HEK293T (cell line): Measurements from ENCODE around the gene TCAIM.

Source experiments
- CTCF ChIA-PET: fragments of 350-600 bp; formaldehyde crosslinking; extraction: SDS; loops from one replicate; lab custom pipeline; 2021; ENCODE audit warnings: antibody characterized with exemption, inconsistent platforms; lab: Yijun Ruan, JAX
- POLR2A ChIA-PET: fragments of 350-600 bp; formaldehyde crosslinking; extraction: SDS; loops from one replicate; lab custom pipeline; 2020; ENCODE audit warnings: antibody characterized with exemption, inconsistent platforms; lab: Yijun Ruan, JAX
- DNase-seq: peaks from one replicate; pipeline ENCODE4 v3.0.0; 2012; ENCODE audit warnings: mixed read lengths; ENCODE audit errors: extremely low spot score
- ARNT ChIP-seq: fragments of 450-650 bp; IDR thresholded peaks from 2 replicates; pipeline ENCODE4 v1.6.1; 2017; ENCODE audit warnings: mild to moderate bottlenecking
- BHLHE40 ChIP-seq: fragments of 450-650 bp; IDR thresholded peaks from 2 replicates; pipeline ENCODE4 v1.6.1; 2016; ENCODE audit warnings: mild to moderate bottlenecking, moderate library complexity, borderline replicate concordance
- CTBP1 ChIP-seq: fragments of 450-650 bp; IDR thresholded peaks from 2 replicates; pipeline ENCODE4 v1.6.1; 2016; ENCODE audit warnings: borderline replicate concordance
- ELF4 ChIP-seq: fragments of 450-650 bp; IDR thresholded peaks from 2 replicates; pipeline ENCODE4 v1.6.1; 2017; ENCODE audit warnings: antibody characterized with exemption
- FOXA1 ChIP-seq: fragments of 450-650 bp; IDR thresholded peaks from 2 replicates; pipeline ENCODE4 v1.6.1; 2016; ENCODE audit warnings: mild to moderate bottlenecking
- FOXK2 ChIP-seq: fragments of 450-650 bp; IDR thresholded peaks from 2 replicates; pipeline ENCODE4 v1.6.1; 2016; ENCODE audit warnings: mild to moderate bottlenecking
- FOXM1 ChIP-seq: fragments of 450-650 bp; IDR thresholded peaks from 2 replicates; pipeline ENCODE4 v1.6.1; 2017; ENCODE audit warnings: mild to moderate bottlenecking, borderline replicate concordance
- HDGF ChIP-seq: fragments of 450-650 bp; IDR thresholded peaks from 2 replicates; pipeline ENCODE4 v1.6.1; 2017; ENCODE audit warnings: antibody characterized with exemption, borderline replicate concordance
- L3MBTL2 ChIP-seq: fragments of 450-650 bp; conservative IDR thresholded peaks from 2 replicates; pipeline ENCODE4 v1.6.1; 2016; ENCODE audit warnings: mild to moderate bottlenecking
- LEF1 ChIP-seq: fragments of 450-650 bp; IDR thresholded peaks from 2 replicates; pipeline ENCODE4 v1.6.1; 2017; ENCODE audit warnings: mild to moderate bottlenecking, borderline replicate concordance
- NFRKB ChIP-seq: fragments of 450-650 bp; IDR thresholded peaks from 2 replicates; pipeline ENCODE4 v1.6.1; 2016; ENCODE audit warnings: mild to moderate bottlenecking, moderate library complexity
- PKNOX1 ChIP-seq: fragments of 450-650 bp; IDR thresholded peaks from 2 replicates; pipeline ENCODE4 v1.6.1; 2016
- SP1 ChIP-seq: fragments of 450-650 bp; IDR thresholded peaks from 2 replicates; pipeline ENCODE4 v1.6.1; 2017
- SUZ12 ChIP-seq: fragments of 450-650 bp; IDR thresholded peaks from 2 replicates; pipeline ENCODE4 v1.6.1; 2016; ENCODE audit warnings: mild to moderate bottlenecking
- TARDBP ChIP-seq: fragments of 450-650 bp; IDR thresholded peaks from 2 replicates; pipeline ENCODE4 v1.6.1; 2016
- ZNF384 ChIP-seq: fragments of 450-650 bp; IDR thresholded peaks from 2 replicates; pipeline ENCODE4 v1.6.1; 2016

Gene TCAIM

DNA sequence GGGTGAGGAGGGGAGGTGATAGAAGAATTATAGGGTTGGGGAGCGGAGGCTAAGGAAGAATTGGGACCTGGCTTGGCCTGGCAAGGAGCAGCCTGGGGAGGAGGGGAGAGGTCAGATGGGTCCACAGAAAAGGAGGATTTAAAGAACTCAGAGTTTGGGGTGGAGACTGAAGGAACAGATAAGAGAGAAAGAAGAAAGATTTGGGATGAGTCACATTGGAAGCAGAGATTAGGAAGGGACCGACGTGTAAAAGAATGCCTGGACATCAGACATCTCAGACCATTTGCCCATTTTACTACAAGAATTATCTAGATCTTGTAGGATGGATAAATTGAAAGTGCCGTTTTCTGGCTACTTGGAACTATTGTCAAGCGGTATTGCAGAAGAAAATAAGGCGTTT, 10.4 kb downstream of the TCAIM start:
- no peak for DNase-seq
- ChIA-PET POLR2A (interaction anchor here (1.7 kb wide), 1 partner anchor 11 kb away, joined by 5 read pairs; no protein-coding TSS in a partner anchor), CTCF (no interaction called here)
- TF ChIP-seq TARDBP, result no peak
- TF ChIP-seq BHLHE40, result no peak
- TF ChIP-seq L3MBTL2, result no peak
- no peak for TF ChIP-seq SUZ12
- TF ChIP-seq FOXA1, result no peak
- TF ChIP-seq CTBP1, result no peak
- no peak for TF ChIP-seq ZNF384
- TF ChIP-seq HDGF, result no peak
- TF ChIP-seq SP1, result no peak
- TF ChIP-seq FOXM1, result no peak
- no peak for TF ChIP-seq NFRKB
- TF ChIP-seq ELF4, result no peak
- no peak for TF ChIP-seq ARNT

DNA sequence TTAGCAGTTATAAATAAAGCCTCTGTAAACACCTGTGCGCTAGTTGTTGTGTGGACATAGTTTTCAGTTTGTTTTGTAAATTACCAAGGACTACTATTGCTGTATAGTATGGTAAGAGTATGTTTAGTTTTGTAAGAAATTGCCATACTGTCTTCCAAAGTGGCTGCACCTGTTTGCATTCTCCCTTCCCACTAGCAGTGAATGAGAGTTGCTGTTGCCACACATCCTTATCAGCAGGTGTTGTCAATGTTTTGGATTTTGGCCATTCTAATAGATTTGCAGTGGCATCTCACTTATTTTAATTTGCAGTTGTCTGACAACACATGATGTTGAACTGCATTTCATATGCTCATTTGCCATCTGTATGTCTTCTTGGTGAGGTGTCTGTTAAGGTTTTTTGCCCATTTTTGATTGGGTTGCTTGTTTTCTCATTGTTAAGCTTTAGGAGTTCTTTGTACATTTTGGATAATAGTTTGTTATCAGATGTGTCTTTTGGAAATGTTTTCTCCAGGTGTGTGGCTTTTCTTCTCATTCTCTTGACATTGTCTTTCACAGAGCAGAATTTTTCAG, 14.9 kb downstream of the TCAIM start:
- no peak for TF ChIP-seq L3MBTL2
- TF ChIP-seq FOXK2, result no peak
- TF ChIP-seq FOXA1, result no peak
- no peak for TF ChIP-seq TARDBP
- TF ChIP-seq ZNF384, result no peak
- TF ChIP-seq FOXM1, result no peak
- TF ChIP-seq ELF4, result no peak
- no peak for TF ChIP-seq NFRKB
- no peak for TF ChIP-seq PKNOX1
- no peak for TF ChIP-seq BHLHE40
- TF ChIP-seq ARNT, result no peak
- TF ChIP-seq HDGF, result no peak
- TF ChIP-seq SUZ12, result no peak
- no peak for TF ChIP-seq CTBP1
- TF ChIP-seq SP1, result no peak
- no peak for TF ChIP-seq LEF1
- CTCF ChIA-PET, result no interaction called here
- DNase-seq, result no peak
- POLR2A ChIA-PET, result no interaction called here

DNA sequence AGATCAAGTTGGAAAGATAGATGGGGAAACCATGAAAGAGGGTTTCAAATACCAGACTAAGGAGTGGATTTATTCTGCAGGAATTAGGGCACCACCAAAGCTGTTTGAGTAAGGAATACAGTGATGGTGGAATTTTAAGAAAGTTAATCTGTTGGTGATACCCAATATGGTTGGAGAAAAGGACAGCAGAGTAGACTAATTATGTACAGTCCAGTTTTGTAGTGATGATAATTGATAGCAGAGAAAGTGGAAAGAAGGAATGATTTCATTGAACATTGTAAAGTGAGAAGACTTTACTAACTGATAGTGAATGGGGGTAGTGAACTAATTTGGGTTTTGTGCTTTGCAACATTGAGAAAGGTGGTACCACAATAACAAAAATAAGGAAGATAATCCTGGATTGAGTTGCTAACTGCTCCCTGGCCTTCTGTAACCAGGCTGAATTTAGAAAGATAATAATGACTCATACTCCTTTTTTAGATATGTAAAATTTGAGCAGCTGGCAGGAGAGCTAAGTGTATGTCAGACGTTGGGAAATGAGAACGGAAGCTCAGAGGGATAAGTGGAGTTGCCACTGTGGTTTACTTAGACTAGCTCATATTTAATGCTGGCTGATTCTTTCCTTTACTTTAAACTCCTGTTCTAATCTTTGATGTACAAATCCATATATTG, 16.9 kb downstream of the TCAIM start:
- TF ChIP-seq LEF1 (no peak), HDGF (no peak), PKNOX1 (no peak), TARDBP (no peak), FOXA1 (no peak), CTBP1 (no peak), ZNF384 (no peak), L3MBTL2 (no peak), ARNT (no peak), BHLHE40 (no peak), ELF4 (no peak), NFRKB (no peak), FOXM1 (no peak), FOXK2 (no peak), SP1 (no peak), SUZ12 (no peak)
- ChIA-PET POLR2A (interaction anchor here (1.9 kb wide), 1 partner anchor 18 kb away, joined by 8 read pairs; no protein-coding TSS in a partner anchor), CTCF (no interaction called here)
- DNase-seq, result no peak

- POLR2A ChIA-PET, result interaction anchor here (1.4 kb wide), 1 partner anchor 21 kb away, joined by 5 read pairs; the partner anchor contains the start of gene TCAIM
- no peak for TF ChIP-seq ARNT
- TF ChIP-seq ELF4, result no peak
- no peak for TF ChIP-seq TARDBP
- TF ChIP-seq NFRKB, result no peak
- no peak for TF ChIP-seq FOXK2
- no peak for TF ChIP-seq LEF1
- TF ChIP-seq L3MBTL2, result no peak
- no peak for TF ChIP-seq ZNF384
- TF ChIP-seq HDGF, result no peak
- DNase-seq, result no peak
- CTCF ChIA-PET, result no interaction called here
These were observed 20.7 kb downstream of the TCAIM start for GRCh38 chr3:44359146-44359751.

DNA sequence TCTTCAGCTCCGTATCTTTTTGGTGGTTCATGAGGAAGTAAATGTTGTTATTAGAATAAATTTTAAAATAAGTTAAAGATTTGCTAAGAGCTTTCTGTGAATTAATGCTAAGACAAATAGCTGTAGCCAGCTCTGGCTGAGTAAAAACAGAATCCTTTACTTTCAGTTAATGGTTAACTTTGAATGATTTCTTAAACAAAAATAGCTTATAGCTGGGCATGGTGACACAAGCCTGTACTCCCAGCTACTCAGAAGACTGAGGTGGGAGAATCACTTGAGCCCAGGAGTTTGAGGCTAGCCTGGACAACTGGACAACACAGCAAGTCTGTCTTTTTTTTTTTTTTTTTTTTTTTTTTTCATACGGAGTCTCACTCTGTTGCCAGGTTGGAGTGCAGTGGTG, 25.0 kb downstream of the TCAIM start:
- POLR2A ChIA-PET, result interaction anchor here (1.5 kb wide), 1 partner anchor 25 kb away, joined by 5 read pairs; the partner anchor contains the start of gene TCAIM
- TF ChIP-seq SUZ12, result no peak
- TF ChIP-seq TARDBP, result no peak
- TF ChIP-seq ZNF384, result no peak
- TF ChIP-seq SP1, result no peak
- TF ChIP-seq BHLHE40, result no peak
- no peak for TF ChIP-seq FOXA1
- DNase-seq, result no peak
- CTCF ChIA-PET, result no interaction called here

DNA sequence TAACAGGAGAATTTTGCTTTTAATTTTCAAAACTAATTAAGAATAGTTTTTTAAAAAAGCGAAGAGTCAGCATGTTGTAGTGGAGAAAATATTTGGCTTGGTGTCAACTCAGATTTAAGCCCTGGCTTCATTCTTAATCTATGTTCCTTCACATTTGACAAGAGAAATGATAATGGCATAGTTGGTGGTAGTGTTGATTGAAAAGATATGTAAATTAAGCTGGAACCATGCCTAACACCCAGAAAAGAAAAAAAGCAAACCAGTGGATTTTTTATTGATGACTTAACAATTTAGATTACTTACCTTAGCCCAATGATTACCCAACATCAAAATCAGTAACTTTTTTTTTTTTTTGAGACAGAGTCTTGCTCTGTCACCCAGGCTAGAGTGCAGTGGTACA, 27.4 kb downstream of the TCAIM start:
- CTCF ChIA-PET, result no interaction called here
- DNase-seq, result no peak
- no peak for TF ChIP-seq L3MBTL2
- TF ChIP-seq LEF1, result no peak
- no peak for TF ChIP-seq FOXA1
- no peak for TF ChIP-seq HDGF
- TF ChIP-seq ARNT, result no peak
- TF ChIP-seq SP1, result no peak
- no peak for TF ChIP-seq NFRKB
- no peak for TF ChIP-seq BHLHE40
- no peak for TF ChIP-seq CTBP1
- TF ChIP-seq ZNF384, result no peak
- TF ChIP-seq FOXM1, result no peak
- no peak for TF ChIP-seq FOXK2
- no peak for TF ChIP-seq ELF4
- POLR2A ChIA-PET, result no interaction called here

DNA sequence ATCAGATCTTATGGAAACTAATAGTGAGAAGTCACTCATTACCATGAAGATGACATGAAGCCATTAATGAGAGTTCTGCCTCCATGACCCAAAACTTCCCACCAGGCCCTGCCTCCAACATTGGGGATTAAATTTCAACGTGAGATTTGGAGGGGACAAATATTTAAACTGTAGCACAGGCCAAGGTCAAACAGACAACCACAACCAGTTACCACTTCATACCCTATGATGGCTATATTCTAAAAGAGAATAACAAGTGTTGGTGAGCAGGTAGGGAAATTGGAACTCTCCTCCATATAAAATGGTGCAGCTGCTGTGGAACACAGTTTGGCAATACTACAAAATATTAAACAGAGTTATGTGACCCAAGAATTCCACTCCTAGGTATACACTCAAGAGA, 36.9 kb downstream of the TCAIM start:
- no peak for TF ChIP-seq FOXK2
- no peak for TF ChIP-seq FOXM1
- TF ChIP-seq TARDBP, result no peak
- ChIA-PET POLR2A (no interaction called here), CTCF (no interaction called here)
- no peak for DNase-seq
